NCI-H524 treated with DMSO at 0.1 percent for 48 hours (cell line): ENCODE results near the gene LDLRAD3.
"Not testable (repeated sequence)": the region's sequence is repeated elsewhere in the genome, so short reads cannot be mapped to it uniquely, and the experiment has no call there.

Source experiments
- DNase-seq: peaks from one replicate; lab custom pipeline; 2025; lab: John Stamatoyannopoulos, UW

Gene LDLRAD3, protein sequence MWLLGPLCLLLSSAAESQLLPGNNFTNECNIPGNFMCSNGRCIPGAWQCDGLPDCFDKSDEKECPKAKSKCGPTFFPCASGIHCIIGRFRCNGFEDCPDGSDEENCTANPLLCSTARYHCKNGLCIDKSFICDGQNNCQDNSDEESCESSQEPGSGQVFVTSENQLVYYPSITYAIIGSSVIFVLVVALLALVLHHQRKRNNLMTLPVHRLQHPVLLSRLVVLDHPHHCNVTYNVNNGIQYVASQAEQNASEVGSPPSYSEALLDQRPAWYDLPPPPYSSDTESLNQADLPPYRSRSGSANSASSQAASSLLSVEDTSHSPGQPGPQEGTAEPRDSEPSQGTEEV

DNA sequence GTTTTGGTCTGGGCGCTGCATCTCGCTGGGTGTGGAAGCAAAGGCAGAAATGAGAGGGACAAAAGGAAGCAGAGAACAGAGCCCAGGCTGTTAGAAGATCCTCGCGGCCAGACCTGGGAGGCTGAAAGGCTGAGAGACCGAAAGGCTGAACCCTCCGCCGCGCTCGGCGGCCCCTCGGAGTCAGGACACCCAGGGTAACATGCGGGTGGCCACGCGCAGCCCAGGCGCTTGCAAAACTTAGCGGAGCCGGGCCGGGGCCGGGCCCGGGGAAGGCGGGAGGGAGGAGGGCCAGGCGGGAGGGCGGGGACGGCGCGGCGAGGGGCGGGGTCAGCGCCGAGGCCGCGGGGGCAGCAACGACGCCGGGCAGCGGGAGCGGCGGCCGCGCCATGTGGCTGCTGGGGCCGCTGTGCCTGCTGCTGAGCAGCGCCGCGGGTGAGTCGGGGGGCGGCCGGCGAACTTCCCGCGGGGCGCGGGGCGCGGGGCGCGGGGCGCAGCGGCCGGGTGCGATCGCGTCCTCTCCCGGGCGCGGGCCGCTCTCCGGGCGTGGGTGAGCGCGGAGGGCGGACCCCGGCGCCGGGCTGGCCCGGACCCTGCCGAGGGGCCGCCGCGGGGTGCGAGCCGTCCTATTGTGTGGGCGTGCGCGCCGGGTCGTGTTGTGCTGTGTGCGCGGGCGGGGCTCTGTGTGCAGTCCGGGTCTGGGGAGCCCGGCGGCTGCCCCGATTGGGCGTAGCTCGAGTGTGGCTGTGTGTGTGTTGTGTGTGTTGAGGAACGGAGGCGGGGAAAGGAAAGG, at the start of gene LDLRAD3:
LDLRAD3 (plus strand) TSS at position 350 of the 790 bp plus-strand sequence; CDS start at position 387, 37 bp downstream.
- peak; percentile 5 for DNase-seq

DNA sequence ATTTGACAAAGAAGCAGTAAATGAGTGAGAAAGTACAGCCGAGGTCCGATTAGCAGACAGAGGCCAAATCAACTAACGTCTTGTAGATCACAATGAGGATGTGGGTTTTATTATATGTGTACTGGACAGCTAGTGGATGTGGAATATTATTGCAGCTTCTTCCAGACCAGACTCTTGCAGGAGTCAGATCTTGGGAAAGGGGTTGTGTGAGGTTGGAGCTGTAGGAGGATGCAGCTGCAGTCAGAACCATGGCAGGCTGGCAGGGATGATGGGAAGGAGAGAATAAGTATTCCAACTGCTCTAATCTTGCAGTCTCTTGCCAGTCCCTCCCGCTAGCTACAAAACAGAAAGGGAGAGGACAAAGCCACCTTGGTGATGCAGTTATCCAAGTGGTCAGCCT, 46.8 kb upstream of the LDLRAD3 start:
- DNase-seq, result no peak

DNA sequence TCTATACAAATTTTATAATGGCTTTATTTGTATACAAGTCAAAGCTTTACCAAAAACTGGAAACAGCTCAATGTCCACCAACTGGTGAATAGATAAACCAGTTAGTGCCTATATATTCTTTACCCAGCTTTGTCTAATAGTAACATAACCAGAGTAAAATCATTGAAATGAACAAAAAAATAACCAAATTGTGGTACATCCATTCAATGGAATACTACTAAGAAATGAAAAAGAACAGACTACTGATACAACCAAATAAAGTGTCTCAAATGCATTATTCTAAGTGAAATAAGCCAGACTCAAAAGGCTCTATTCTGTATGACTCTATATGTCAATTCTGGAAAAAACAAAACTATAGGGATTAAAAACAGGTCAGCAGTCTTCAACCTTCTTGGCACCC, 40.9 kb upstream of the LDLRAD3 start:
- no peak for DNase-seq

DNA sequence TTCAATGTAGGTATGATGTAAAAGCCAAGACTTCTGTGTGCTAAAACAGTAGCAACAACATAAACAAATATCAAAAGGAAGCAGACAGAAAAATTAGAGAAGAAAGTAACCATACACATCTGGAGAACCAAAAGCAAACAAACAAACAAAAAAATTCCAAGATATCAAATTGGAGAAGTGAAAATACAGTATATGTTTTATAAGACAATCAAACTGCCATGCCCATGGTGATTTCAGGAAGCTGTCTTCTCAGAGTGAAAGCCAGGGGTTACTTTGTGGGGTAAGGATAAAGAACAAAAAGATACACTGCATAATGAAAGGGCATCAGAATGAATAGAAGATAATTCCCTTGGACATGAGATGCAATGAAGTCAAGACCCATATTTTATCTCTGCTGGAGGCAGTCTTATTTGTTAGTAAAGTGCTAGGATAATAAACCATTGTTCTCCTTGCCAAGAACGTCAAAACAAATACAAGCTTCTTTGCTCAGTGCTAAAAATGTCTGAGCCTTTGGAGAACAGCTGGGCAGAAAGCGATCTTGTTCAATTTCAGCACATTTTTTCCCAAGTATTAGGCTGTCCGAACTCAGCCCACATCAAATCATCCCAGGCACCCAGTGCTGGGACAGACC, 38.1 kb upstream of the LDLRAD3 start:
- no peak for DNase-seq

DNA sequence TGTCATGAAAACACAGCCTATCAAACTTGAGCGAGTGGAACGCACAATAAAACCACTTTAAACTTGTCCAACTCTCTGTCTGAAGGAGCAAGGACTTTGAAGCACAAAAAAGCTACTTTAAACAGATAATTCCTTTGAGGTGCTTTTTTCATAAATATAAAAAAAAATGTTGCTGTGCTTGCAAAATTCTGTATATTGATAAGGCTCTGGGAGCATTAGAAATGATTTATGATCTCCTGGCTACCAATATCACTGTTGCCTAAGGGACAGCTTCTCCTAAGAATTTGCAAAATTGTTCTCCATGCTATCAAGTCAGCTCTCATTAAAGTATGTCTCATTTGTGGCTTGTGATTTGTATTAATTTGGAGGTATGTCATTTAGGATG, 37.6 kb upstream of the LDLRAD3 start:
- no peak for DNase-seq

DNA sequence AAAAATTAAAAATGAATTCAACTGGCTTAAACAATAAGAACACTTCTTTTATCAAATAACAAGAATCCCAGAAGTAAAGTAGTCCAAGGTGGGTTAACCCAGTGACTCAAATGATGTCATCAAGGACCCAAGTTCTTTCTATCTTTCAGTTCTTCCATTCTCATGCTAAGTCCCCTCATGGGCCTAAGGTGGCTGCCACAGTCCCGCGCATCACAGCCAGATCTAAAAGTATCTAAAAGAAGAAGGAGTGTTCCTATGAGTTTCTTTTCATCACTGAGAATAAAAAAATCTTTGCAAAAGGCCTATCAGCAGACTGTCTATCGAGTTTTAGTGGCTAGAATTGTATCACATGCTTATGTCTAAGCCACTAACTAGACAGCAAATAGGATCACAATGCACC, 37.2 kb upstream of the LDLRAD3 start:
- DNase-seq, result no peak

DNA sequence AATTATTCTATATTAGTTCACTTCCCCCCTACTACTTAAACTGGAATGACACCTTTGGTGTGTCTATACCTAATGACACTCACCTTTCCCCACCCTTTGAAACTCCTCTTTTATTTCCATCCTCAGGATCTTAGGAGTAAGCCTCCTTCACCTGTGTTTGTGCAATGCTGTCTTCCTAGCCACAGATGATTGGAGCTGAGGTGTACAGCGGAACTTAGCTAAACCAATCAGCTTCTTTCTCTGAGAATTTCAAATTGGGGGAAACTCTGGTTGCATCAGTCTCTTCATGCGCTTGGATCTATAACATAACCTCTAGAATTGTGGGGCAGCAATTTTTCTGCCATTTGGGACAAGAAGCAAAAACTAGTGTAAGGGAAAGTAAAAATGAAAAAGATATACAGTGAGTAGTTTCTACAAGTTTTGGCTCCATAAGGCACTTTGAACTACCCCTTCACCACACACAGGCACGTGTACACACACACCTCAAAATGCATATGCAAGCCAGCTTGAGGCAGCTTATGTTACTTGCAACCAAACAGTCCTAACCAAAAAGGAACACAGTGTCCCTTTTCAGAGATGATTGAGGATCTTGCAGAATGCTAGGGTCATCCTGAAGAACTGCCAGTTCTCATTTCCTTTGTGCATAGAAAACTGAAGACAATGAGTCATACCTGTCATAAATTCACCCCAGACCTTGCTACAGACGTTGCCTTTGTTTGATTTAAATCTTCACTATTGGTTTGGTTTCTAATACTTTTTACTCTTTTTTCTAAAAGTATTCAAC, 36.0 kb upstream of the LDLRAD3 start:
- DNase-seq, result no peak

DNA sequence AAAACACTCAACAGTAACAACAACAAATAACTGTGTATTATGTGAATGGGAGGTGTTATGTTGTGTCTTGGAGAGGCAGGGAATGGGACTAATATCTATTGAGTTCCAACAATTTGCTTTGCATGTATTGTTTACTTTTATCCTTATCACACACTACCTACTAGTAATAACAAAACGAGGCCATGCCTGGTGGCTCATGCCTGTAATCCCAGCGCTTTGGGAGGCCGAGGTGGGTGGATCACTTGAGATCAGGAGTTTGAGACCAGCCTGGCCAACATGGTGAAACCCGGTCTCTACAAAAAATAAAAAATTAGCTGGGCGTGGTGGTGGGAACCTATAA, 35.5 kb upstream of the LDLRAD3 start:
- not testable (repeated sequence) for DNase-seq

DNA sequence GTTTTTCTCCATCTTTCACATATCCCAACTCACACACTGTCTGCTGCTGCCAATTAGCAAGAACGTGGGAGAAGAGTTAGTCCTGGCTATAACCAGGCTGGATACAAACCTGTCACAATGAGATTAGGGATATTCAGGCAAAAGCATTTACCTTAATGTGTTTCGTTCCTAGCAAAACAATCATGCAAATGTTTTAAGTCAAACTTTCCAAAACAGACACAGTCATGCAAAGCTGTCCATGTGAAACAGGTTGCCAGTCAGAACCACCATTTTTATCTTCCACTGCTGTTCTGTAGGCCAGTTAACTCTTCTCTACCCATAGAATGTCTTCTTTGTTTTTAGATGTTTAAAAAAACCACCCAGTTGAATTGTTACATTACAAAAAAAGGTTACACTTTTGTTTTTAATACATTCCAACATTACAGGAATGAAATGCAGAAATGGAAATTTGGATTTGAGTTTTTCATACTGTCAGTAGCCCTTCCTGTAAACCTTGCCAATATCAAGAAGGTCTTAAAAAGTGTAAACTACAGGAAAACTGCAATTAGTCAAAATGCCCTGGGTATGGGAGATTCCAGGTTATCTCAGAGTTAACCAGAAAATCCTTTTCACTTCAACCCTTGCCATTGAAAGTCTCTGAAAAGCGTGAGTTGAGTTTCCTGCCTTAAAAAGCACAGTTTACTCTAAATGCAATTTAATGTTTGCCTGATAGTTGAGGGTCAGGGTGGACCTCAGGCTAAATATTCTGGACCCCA, 34.2 kb upstream of the LDLRAD3 start:
- DNase-seq, result no peak

DNA sequence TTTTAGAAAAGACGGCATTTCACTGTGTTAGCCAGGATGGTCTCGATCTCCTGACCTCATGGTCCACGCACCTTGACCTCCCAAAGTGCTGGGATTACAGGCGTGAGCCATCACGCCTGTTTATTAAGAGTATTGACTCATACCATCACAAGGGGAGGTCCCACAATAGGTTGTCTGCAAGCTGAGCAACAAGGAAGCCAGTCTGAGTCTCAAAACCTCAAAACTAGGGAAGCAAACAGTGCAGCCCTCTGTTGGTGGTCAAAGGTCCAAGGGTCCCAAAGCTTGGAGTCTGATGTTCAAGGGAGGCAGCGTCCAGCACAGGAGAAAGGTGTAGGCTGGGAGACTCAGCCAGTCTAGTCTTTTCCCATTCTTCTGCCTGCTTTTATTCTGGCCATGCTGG, 32.8 kb upstream of the LDLRAD3 start:
- DNase-seq, result no peak

DNA sequence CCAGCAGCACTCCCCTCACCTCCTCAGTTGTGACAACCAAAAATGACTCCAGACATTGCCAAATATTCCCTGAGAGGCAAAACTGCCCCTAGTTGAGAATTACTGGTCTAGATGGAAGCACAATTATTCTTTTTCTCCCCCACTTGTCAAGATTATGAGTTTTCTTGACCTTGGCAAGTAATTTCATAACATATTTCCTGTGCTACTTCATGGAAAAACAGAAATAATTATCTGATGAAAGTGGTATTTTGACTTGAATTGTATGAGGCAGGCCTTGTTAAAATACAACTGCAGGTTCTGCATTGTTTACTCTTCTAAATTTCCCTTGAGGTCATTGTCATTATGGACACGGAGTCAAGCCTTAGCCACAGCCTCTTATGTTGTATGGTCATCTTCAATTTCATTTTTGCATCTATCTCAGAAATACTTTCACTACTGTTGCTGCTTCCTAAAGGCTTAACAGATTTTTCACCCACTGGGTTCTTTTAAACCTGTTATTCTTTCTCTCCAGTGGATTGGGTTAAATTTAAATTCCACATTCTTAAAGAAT, 32.2 kb upstream of the LDLRAD3 start:
- no peak for DNase-seq

DNA sequence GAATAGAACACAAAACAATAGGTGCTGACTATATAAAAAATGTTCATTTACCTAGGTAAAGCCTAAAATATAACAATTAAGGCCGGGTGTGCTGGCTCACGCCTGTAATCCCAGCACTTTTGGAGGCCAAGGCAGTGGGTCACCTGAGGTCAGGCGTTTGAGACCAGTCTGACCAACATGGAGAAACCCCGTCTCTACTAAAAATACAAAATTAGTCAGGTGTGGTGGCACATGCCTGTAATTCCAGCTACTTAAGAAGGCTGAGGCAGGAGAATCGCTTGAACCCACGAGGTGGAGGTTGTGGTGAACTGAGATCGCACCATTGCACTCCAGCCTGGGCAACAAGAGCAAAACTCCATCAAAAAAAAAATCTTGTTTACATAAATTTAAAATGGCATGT, 31.4 kb upstream of the LDLRAD3 start:
- DNase-seq, result not testable (repeated sequence)

DNA sequence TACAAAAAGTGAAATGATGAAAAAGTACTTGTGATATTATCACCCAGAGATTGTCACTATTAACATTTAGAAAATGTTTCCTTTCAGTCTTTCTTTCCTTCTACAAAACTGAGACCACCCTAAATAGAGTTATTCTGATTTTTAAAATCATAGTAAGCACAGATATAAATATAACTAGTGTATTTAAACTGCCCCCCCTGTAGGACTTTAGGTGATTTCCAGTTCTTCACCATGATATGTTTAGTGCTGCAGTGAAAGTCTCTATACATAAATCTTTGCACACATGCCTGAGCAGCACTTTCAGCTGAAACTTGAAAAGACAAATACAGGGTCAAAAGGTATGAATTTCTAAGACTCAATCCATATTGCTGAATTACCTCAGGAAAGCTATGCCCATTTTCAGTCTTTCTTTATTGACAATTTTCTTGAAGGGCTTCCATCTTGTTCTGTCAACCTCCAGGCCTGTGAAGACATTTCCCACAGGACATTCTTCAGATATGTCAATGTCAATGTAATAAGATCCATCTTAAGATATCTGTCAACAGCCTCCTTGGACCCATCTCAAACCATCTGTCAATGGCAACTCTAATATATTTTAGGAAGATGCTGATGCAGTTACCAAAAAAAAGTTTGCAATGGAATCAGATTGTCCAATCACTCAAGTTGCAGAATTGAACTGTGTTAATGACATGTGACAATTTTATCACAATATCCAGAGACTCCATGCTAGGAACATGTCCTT, 30.8 kb upstream of the LDLRAD3 start:
- DNase-seq, result no peak

DNA sequence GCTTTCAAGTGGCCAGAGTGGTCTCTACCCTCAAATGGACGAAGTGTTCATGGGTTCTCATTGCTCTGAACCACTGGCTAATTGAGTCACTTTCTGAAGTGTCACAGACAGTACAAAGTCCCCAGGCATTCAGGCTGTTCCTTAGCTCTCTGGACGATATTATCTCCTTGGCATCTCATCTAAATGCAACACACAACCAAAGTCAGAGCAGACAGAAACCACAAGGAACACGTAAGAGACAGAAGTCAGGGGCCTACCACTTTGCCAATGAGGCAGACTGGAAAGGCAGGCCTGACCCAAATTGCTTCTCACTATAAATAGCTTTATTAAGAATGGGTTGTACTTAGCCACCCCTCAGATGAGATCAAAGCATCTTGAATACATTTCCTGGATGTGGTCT, 29.0 kb upstream of the LDLRAD3 start:
- DNase-seq, result no peak

DNA sequence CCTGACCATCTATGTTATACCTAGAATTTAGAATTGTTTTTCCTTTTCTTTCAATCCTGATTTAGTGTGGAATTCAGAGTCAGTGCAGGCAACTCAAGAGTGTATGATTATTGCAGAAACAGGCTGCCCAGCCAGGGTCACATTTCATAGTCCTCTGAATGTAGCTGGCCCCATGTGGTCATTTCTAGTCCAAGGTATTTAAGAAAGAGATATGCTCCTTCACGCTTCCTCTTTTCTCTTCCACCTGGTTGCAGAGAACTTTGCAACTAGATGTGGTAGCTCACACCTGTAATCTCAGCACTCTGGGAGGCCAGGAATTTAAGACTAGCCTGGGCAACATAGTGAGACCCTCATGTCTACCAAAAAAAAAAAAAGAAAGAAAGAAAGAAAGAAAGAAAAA, 27.6 kb upstream of the LDLRAD3 start:
- no peak for DNase-seq

DNA sequence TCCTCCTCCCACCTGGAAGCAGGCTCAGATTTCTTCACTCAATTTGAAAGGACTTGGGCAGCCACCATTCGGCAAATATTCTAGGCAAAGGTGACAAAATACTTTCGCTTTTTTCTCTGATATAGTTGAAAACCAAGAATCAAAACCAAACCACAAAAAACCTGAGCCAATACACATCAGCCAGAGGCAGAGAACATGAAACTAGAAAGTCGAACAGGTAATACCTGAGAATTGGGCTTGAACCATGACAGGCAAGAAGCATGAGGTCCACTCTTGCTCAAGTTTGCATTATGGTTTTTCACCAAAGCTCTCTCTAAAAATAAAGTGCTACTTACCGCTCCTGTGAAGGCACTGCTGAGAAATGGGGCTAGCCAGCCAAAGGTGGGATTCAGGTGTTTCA, 26.2 kb upstream of the LDLRAD3 start:
- no peak for DNase-seq

DNA sequence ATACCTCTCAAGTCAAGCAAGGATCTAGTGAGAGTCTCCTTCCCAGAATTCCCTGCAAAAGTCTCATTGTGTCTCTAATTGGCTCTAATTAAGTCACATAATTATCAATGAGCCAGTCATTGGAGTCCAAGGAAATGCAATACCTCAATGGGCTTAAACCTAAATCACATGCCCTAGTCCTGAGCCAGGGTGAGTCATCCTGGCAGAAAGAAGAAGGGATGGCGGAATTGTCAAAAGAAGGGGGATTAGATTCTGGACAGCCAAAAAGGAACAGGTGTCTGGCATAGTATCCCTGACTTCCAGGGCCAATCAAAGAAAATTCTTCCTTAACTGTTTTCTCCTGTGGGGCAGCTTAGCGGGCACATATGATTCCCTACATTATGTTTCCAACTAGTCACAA, 25.1 kb upstream of the LDLRAD3 start:
- no peak for DNase-seq

DNA sequence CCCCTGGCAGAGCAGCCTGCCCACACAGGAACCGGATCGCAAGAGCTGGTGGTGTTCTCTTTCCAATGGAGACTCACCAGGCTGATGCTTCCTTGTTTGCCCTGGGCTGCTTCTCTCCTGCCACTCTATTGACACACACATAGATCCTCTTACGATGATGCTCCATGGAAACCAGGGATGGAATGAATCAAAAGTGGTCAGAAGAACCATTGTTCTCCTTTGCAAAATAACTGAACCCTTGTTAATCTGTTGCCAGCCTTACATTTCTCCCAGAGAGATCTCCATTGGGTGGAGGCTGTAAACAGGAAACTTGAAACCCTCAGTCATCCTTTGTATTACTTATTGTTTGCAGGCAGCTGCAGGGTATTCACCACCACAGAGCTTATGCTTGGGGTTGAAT, 24.6 kb upstream of the LDLRAD3 start:
- no peak for DNase-seq

DNA sequence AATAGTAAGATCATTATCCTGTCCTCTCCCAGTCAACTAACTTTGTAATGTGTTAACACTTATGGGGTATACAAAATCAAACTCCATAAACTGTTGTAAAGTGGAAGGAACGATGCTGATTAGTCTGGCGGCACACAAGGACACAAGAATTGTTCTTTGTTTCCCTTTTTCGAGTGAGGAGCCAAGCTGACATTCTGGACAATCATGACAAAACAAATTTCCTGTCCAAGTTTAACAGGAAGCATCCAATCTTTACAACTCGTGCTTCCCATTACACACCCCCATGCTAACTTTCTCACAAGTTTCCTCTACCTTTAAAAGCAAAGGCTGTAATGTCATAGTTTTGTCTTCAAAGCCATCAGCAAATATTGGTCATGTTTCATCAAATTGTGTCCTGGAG, 20.4 kb upstream of the LDLRAD3 start:
- DNase-seq, result no peak

DNA sequence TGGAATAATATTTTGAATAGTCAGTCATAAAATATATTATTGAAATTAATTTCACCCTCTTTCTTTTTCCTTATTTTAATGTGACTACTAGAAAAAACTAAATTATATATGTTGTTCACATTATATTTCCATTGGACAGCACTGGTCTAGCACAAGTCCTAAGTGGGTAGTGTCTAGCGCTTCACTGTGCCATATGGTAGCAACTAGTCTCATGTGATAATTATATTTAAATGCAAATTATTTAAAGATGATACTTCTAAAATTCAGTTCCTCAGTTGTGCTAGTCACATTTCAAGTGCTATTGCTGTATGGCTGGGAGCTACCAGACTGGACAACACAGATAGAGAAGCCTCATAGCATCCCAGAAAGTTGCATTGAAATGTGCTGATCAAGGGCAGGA, 19.1 kb upstream of the LDLRAD3 start:
- no peak for DNase-seq

DNA sequence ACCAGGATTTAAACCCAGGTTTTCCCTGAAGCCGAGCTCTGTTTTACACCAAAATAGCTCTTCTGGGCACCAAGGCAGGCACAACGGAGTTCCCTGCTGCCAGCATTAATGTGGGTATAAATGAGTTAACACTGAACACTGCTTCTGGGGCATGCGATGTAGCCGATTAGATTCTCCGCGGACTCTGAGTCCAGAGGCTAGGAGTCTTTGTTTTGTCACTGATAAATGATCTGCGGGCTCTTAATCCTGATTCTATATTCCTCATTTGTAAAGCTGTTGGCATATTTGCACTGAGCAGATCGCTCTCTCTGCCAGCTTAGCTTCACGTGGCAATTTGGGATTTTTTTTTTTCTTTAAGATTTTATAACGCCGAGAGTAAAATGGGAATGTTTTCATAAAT, 16.8 kb upstream of the LDLRAD3 start:
- no peak for DNase-seq
